ENCODE results near the gene RPP40.
"Not testable (repeated sequence)": the region's sequence is repeated elsewhere in the genome, so short reads cannot be mapped to it uniquely, and the experiment has no call there.

The RPP40 gene

GRCh38 chr6:5003604-5004372, at the start of gene RPP40:
TSS of gene RPP40 (minus strand) at chr6:5004037. CDS start at chr6:5004002, 35 bp downstream.
- DNase-seq, result peak; percentile 75 to 99 (median 95)

- no peak for DNase-seq
Observed at GRCh38 chr6:5053038-5053437, 49.2 kb upstream of the RPP40 start.

- DNase-seq, result no peak
Observed at GRCh38 chr6:5051394-5051793, 47.6 kb upstream of the RPP40 start.

- no peak for DNase-seq
Observed at GRCh38 chr6:5050009-5050408, 46.2 kb upstream of the RPP40 start.

GRCh38 chr6:5046430-5046829, 42.6 kb upstream of the RPP40 start:
- DNase-seq, result no peak

- no peak for DNase-seq
Observed at GRCh38 chr6:5045416-5045815, 41.6 kb upstream of the RPP40 start.

- no peak for DNase-seq
Observed at GRCh38 chr6:5044866-5045265, 41.0 kb upstream of the RPP40 start.

GRCh38 chr6:5042436-5042835, 38.6 kb upstream of the RPP40 start:
- DNase-seq, result no peak

- no peak for DNase-seq
Observed at GRCh38 chr6:5041955-5042354, 38.1 kb upstream of the RPP40 start.

- no peak for DNase-seq
Observed at GRCh38 chr6:5036269-5036668, 32.4 kb upstream of the RPP40 start.

- DNase-seq, result no peak
Observed at GRCh38 chr6:5034736-5035135, 30.9 kb upstream of the RPP40 start.

- DNase-seq, result peak in 14 of 58 donors; percentile 2 to 24 (median 12)
Observed at GRCh38 chr6:5034328-5034727, 30.5 kb upstream of the RPP40 start.

- not testable (repeated sequence) for DNase-seq
Observed at GRCh38 chr6:5033214-5033904, 29.5 kb upstream of the RPP40 start.

- DNase-seq, result not testable (repeated sequence)
Observed at GRCh38 chr6:5032706-5033105, 28.9 kb upstream of the RPP40 start.

GRCh38 chr6:5031150-5031549, 27.3 kb upstream of the RPP40 start:
- no peak for DNase-seq

GRCh38 chr6:5030596-5031136, 26.8 kb upstream of the RPP40 start:
- peak in 43 of 58 donors; percentile 3 to 73 (median 36) for DNase-seq

- no peak for DNase-seq
Observed at GRCh38 chr6:5029609-5030008, 25.8 kb upstream of the RPP40 start.

GRCh38 chr6:5028921-5029320, 25.1 kb upstream of the RPP40 start:
- no peak for DNase-seq

- DNase-seq, result no peak
Observed at GRCh38 chr6:5028301-5028700, 24.5 kb upstream of the RPP40 start.

GRCh38 chr6:5025911-5026819, 22.3 kb upstream of the RPP40 start:
- peak in 27 of 58 donors; percentile 10 to 59 (median 26) for DNase-seq

- no peak for DNase-seq
Observed at GRCh38 chr6:5023923-5024322, 20.1 kb upstream of the RPP40 start.
